Measurements from ENCODE around the gene ACSS2.
A peak's percentile ranks its signal among the peaks of the same experiment; 100 is the strongest.

The ACSS2 gene

DNA sequence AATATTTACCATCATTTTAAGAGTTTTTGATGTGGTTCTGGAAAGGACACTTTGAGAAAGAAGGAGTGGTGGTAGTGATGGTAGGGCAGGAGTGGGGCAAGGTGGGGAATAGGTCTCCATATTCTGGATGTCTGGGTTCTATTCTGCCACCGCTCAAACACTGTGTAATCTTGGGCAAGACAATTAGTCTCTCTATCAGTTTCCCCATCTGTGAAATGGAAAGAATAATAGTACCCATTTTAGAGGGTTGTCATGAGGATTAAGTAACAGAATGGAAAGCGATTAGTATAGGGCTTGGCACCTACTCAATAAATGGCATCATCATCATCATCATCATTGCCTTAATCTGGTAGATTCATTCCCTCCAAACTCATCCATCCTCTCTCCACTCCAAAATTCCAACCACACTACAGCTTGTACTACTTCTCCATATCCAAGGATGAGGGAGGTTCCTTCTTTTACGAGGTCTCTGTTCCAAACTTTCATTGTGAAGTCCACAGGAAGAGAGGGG, 2.8 kb upstream of the ACSS2 start:
- Histone ChIP-seq H3K4me1 (ENCODE audit: control insufficient read depth, insufficient read depth, low read depth, low read length) (peaks cover 17% of the 10 kb centered on the region), H2AFZ (ENCODE audit: low read depth, low read length) (no peak overlapping the region), H3K79me1 (replicated peaks; ENCODE audit: low read length, poor library complexity, severe bottlenecking) (peaks cover 29% of the 10 kb centered on the region), H3K14ac (ENCODE audit: low read length in 2 of 2) (no peak overlapping the region), H2BK12ac (ENCODE audit: low read length in 2 of 2) (no peak overlapping the region), H3K4ac (ENCODE audit: low read depth in 1 of 2, low read length in 2 of 2) (no peak overlapping the region), H3K23ac (ENCODE audit: low read length in 2 of 2) (no peak overlapping the region), H3K9me3 (ENCODE audit: control insufficient read depth, low read length) (no peaks in the 10 kb centered on the region), H3K27ac (ENCODE audit: low read length, poor library complexity, severe bottlenecking) (no peak overlapping the region), H3K36me3 (ENCODE audit: control insufficient read depth in 1 of 2, insufficient read depth in 2 of 2, low read depth in 1 of 2, low read length in 2 of 2) (peaks cover 0 to 4% of the 10 kb centered on the region in 2 experiments), H2AK5ac (ENCODE audit: low read length, severe bottlenecking) (no peak overlapping the region), H2BK120ac (ENCODE audit: low read depth, low read length) (no peak overlapping the region), H3K9ac (ENCODE audit: low read length) (peak overlapping the region; percentile 88), H4K91ac (ENCODE audit: low read length) (no peak overlapping the region), H2BK15ac (ENCODE audit: low read depth, poor library complexity, severe bottlenecking) (no peak overlapping the region), H3K27me3 (ENCODE audit: control insufficient read depth in 1 of 2, insufficient read depth in 1 of 2, low read length in 2 of 2) (no peaks in the 10 kb centered on the region), H4K8ac (ENCODE audit: low read length) (no peak overlapping the region), H3K18ac (ENCODE audit: low read depth in 1 of 2, low read length in 2 of 2) (no peak overlapping the region), H2BK5ac (ENCODE audit: low read depth, low read length, poor library complexity, severe bottlenecking) (no peak overlapping the region), H3K4me2 (ENCODE audit: low read length, poor library complexity, severe bottlenecking) (no peak overlapping the region), H3K4me3 (ENCODE audit: insufficient read depth in 1 of 2, low read depth in 1 of 2, low read length in 2 of 2) (peak overlapping the region in 1 of 2 experiments; percentile 94)
- no peak for DNase-seq
- 71% methylated on average over 1 of the region's 3 CpGs for WGBS

DNA sequence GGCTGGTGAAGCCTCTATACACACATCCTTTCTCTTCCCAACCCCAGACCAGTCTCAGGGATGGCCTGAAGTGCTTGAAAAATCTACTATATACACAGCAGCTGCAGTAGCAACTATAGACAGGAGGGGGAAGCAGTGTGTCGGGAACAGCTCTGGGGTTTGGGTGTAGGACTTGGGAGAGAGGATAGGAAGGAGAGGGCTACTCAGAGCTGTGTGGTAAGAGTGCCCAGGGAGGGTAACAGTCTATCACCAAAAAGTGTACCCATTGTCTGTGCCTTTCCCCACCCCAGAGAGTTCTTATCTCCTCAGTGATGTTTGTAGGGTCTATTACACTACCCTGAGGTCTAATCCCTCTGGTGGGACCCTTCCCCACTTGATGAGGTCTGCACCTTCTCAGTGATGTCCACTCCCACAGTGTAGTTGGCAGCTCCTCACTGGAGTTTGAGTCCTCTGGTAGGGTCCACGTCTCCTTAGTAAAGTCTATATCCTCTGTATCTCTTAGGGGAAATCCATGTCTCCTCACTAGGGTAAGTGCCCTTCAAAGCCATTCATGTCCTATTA, 2.2 kb upstream of the ACSS2 start:
- H3K4me3 ChIP-seq (ENCODE audit: insufficient read depth in 1 of 2, low read depth in 1 of 2, low read length in 2 of 2) = no peak overlapping the region
- H3K23ac ChIP-seq (ENCODE audit: low read length in 2 of 2) = no peak overlapping the region
- no peak overlapping the region for H3K14ac ChIP-seq (ENCODE audit: low read length in 2 of 2)
- H3K9me3 ChIP-seq (ENCODE audit: control insufficient read depth, low read length) = no peaks in the 10 kb centered on the region
- H3K9ac ChIP-seq (ENCODE audit: low read length) = peak overlapping the region; percentile 14
- H2AFZ ChIP-seq (ENCODE audit: low read depth, low read length) = no peak overlapping the region
- DNase-seq = peak; percentile 89
- no peak overlapping the region for H3K27ac ChIP-seq (ENCODE audit: low read length, poor library complexity, severe bottlenecking)
- H3K36me3 ChIP-seq (ENCODE audit: control insufficient read depth in 1 of 2, insufficient read depth in 2 of 2, low read depth in 1 of 2, low read length in 2 of 2) = peaks cover 0 to 4% of the 10 kb centered on the region in 2 experiments
- peak overlapping the region; percentile 8 for H2AK5ac ChIP-seq (ENCODE audit: low read length, severe bottlenecking)
- no peak overlapping the region for H2BK15ac ChIP-seq (ENCODE audit: low read depth, poor library complexity, severe bottlenecking)
- WGBS = 57% methylated on average over 1 of the region's 2 CpGs
- H3K4me2 ChIP-seq (ENCODE audit: low read length, poor library complexity, severe bottlenecking) = no peak overlapping the region
- H4K8ac ChIP-seq (ENCODE audit: low read length) = peak overlapping the region; percentile 45
- H2BK5ac ChIP-seq (ENCODE audit: low read depth, low read length, poor library complexity, severe bottlenecking) = no peak overlapping the region
- no peak overlapping the region for H3K4ac ChIP-seq (ENCODE audit: low read depth in 1 of 2, low read length in 2 of 2)
- peaks cover 17% of the 10 kb centered on the region for H3K4me1 ChIP-seq (ENCODE audit: control insufficient read depth, insufficient read depth, low read depth, low read length)
- no peaks in the 10 kb centered on the region for H3K27me3 ChIP-seq (ENCODE audit: control insufficient read depth in 1 of 2, insufficient read depth in 1 of 2, low read length in 2 of 2)
- H4K91ac ChIP-seq (ENCODE audit: low read length) = no peak overlapping the region
- no peak overlapping the region for H2BK120ac ChIP-seq (ENCODE audit: low read depth, low read length)
- H3K79me1 ChIP-seq (replicated peaks; ENCODE audit: low read length, poor library complexity, severe bottlenecking) = peaks cover 29% of the 10 kb centered on the region
- peak overlapping the region in 1 of 2 experiments; percentile 40 for H3K18ac ChIP-seq (ENCODE audit: low read depth in 1 of 2, low read length in 2 of 2)
- H2BK12ac ChIP-seq (ENCODE audit: low read length in 2 of 2) = peak overlapping the region in 1 of 2 experiments; percentile 30

DNA sequence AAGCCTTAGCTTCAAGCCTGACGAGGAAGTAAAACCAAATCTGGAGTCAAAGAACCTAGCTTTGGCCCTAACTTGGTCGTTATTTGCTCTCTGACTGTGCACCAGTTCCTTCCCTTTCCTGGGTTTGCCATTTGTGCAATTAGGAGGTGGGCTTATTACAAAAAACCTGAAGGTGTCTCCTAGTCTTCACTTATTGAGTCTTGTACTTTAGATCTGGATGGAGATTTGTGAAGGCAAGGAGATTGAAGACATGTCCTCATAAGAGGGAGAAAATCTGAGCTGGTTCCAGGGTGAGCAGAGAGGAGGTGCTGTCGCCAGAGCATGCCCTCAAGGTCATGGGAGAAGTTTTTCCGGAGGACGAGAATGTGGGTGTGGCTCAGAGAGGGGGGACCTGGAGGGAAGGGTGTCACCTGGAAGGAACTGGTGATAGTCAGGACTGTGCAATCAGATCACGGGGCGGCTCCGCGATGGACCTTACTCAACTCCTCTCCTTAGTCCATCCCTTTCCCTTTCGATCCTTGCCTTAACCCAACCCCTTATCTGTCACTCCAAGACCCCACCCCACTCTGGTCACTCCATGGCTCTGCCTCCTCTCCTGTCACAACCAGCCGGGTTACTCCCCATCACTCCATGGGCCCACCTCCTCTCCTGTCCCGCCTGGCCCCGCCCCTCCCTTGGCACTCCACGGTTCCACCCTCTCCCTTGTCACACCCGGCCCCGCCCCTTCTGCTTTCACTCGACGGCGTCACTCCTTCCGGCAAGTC, 588 bp upstream of the ACSS2 start:
- peaks cover 18% of the 10 kb centered on the region for H3K4me1 ChIP-seq (ENCODE audit: control insufficient read depth, insufficient read depth, low read depth, low read length)
- no peak overlapping the region for H2BK120ac ChIP-seq (ENCODE audit: low read depth, low read length)
- peak overlapping the region; percentile 64 for H3K9ac ChIP-seq (ENCODE audit: low read length)
- H2AK5ac ChIP-seq (ENCODE audit: low read length, severe bottlenecking) = no peak overlapping the region
- no peak overlapping the region for H4K91ac ChIP-seq (ENCODE audit: low read length)
- peak overlapping the region; percentile 19 for H3K4me2 ChIP-seq (ENCODE audit: low read length, poor library complexity, severe bottlenecking)
- H3K27ac ChIP-seq (ENCODE audit: low read length, poor library complexity, severe bottlenecking) = peak overlapping the region; percentile 47
- peak overlapping the region; percentile 0 for H2BK15ac ChIP-seq (ENCODE audit: low read depth, poor library complexity, severe bottlenecking)
- H3K14ac ChIP-seq (ENCODE audit: low read length in 2 of 2) = no peak overlapping the region
- H3K79me1 ChIP-seq (replicated peaks; ENCODE audit: low read length, poor library complexity, severe bottlenecking) = peaks cover 27% of the 10 kb centered on the region
- H4K8ac ChIP-seq (ENCODE audit: low read length) = no peak overlapping the region
- H3K9me3 ChIP-seq (ENCODE audit: control insufficient read depth, low read length) = no peaks in the 10 kb centered on the region
- 11% methylated on average over 19 of the region's 20 CpGs for whole genome bisulfite sequencing
- H2BK5ac ChIP-seq (ENCODE audit: low read depth, low read length, poor library complexity, severe bottlenecking) = no peak overlapping the region
- peak; percentile 98 for DNase-seq
- peak overlapping the region; percentile 66 for H2AFZ ChIP-seq (ENCODE audit: low read depth, low read length)
- H3K4me3 ChIP-seq (ENCODE audit: insufficient read depth in 1 of 2, low read depth in 1 of 2, low read length in 2 of 2) = peak overlapping the region; percentile 47 to 68
- H3K36me3 ChIP-seq (ENCODE audit: control insufficient read depth in 1 of 2, insufficient read depth in 2 of 2, low read depth in 1 of 2, low read length in 2 of 2) = no peaks in the 10 kb centered on the region
- H3K4ac ChIP-seq (ENCODE audit: low read depth in 1 of 2, low read length in 2 of 2) = peak overlapping the region in 1 of 2 experiments; percentile 89
- H3K23ac ChIP-seq (ENCODE audit: low read length in 2 of 2) = no peak overlapping the region
- peak overlapping the region in 1 of 2 experiments; percentile 90 for H2BK12ac ChIP-seq (ENCODE audit: low read length in 2 of 2)
- H3K27me3 ChIP-seq (ENCODE audit: control insufficient read depth in 1 of 2, insufficient read depth in 1 of 2, low read length in 2 of 2) = no peaks in the 10 kb centered on the region
- H3K18ac ChIP-seq (ENCODE audit: low read depth in 1 of 2, low read length in 2 of 2) = peak overlapping the region; percentile 61 to 91

DNA sequence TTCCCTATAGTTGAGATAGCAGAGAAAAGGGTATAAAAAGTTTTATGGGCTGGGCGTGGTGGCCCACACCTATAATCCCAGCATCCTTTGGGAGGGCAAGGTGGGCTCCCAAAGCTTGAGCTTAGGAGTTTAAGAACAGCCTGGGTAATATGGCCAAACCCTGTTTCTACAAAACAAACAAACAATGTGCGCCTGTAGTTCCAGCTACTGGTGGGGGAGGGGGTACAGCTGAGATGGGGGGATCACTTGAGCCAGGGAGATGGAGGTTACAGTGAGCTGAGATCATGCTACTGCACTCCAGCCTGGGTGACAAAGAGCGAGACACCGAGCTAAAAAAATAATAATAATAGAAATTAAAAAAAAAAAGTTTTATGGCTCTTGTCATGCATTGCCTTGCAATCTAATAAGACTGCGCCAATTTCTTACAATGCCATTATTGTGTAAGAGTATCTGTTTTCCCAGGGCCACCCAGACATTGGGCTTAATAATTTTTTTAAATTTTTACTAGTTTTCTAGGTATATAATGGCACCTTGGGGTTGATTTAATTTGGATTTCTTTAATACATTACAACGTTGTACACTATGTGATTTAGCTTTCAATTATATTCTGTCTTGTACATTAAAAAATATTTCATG, 3.9 kb downstream of the ACSS2 start:
- H2AFZ ChIP-seq (ENCODE audit: low read depth, low read length) = no peak overlapping the region
- H3K4ac ChIP-seq (ENCODE audit: low read depth in 1 of 2, low read length in 2 of 2) = no peak overlapping the region
- H2BK12ac ChIP-seq (ENCODE audit: low read length in 2 of 2) = no peak overlapping the region
- no peak overlapping the region for H3K18ac ChIP-seq (ENCODE audit: low read depth in 1 of 2, low read length in 2 of 2)
- peak overlapping the region; percentile 11 for H3K4me2 ChIP-seq (ENCODE audit: low read length, poor library complexity, severe bottlenecking)
- H3K4me1 ChIP-seq (ENCODE audit: control insufficient read depth, insufficient read depth, low read depth, low read length) = peaks cover 9% of the 10 kb centered on the region
- H2BK120ac ChIP-seq (ENCODE audit: low read depth, low read length) = peak overlapping the region; percentile 49
- H2AK5ac ChIP-seq (ENCODE audit: low read length, severe bottlenecking) = no peak overlapping the region
- WGBS = 96% methylated on average over 3 of the region's 6 CpGs
- no peak overlapping the region for H3K27ac ChIP-seq (ENCODE audit: low read length, poor library complexity, severe bottlenecking)
- no peak overlapping the region for H4K8ac ChIP-seq (ENCODE audit: low read length)
- no peak for DNase-seq
- H3K27me3 ChIP-seq (ENCODE audit: control insufficient read depth in 1 of 2, insufficient read depth in 1 of 2, low read length in 2 of 2) = no peaks in the 10 kb centered on the region
- no peak overlapping the region for H3K23ac ChIP-seq (ENCODE audit: low read length in 2 of 2)
- H2BK15ac ChIP-seq (ENCODE audit: low read depth, poor library complexity, severe bottlenecking) = no peak overlapping the region
- H3K4me3 ChIP-seq (ENCODE audit: insufficient read depth in 1 of 2, low read depth in 1 of 2, low read length in 2 of 2) = no peak overlapping the region
- H3K79me1 ChIP-seq (replicated peaks; ENCODE audit: low read length, poor library complexity, severe bottlenecking) = peaks cover 17% of the 10 kb centered on the region
- H3K9ac ChIP-seq (ENCODE audit: low read length) = no peak overlapping the region
- H3K9me3 ChIP-seq (ENCODE audit: control insufficient read depth, low read length) = no peaks in the 10 kb centered on the region
- H2BK5ac ChIP-seq (ENCODE audit: low read depth, low read length, poor library complexity, severe bottlenecking) = no peak overlapping the region
- no peak overlapping the region for H4K91ac ChIP-seq (ENCODE audit: low read length)
- H3K36me3 ChIP-seq (ENCODE audit: control insufficient read depth in 1 of 2, insufficient read depth in 2 of 2, low read depth in 1 of 2, low read length in 2 of 2) = peaks cover 7 to 27% of the 10 kb centered on the region in 2 experiments
- peak overlapping the region in 1 of 2 experiments; percentile 60 for H3K14ac ChIP-seq (ENCODE audit: low read length in 2 of 2)
